Stomach smooth muscle (tissue), 2 donors: ENCODE measurements around the gene CCDC34.

ENCODE experiments used
- H3K27ac ChIP-seq: one replicate; pipeline ENCODE4 v1.7.0; 2013; ENCODE audit warnings: mild to moderate bottlenecking, low read length, inconsistent platforms
- H3K27me3 ChIP-seq, 2 donors: one replicate each; pipeline ENCODE4 v1.7.0; 2013; ENCODE audit warnings: low read length in 2 of 2; ENCODE audit not compliant: insufficient read depth in 2 of 2, control insufficient read depth in 1 of 2
- H3K36me3 ChIP-seq, 2 donors: one replicate each; pipeline ENCODE4 v1.7.0; 2013; ENCODE audit warnings: low read length in 2 of 2; ENCODE audit not compliant: control insufficient read depth in 2 of 2, insufficient read depth in 2 of 2
- H3K4me1 ChIP-seq: one replicate; pipeline ENCODE4 v1.7.0; 2013; ENCODE audit warnings: low read length; ENCODE audit not compliant: control insufficient read depth, insufficient read depth
- H3K4me3 ChIP-seq, 2 donors: one replicate each; pipeline ENCODE4 v1.7.0; 2013; ENCODE audit warnings: low read length in 2 of 2
- H3K9ac ChIP-seq, 2 donors: one replicate each; pipeline ENCODE4 v1.7.0; 2013; ENCODE audit warnings: low read length in 2 of 2, mild to moderate bottlenecking in 1 of 2
- H3K9me3 ChIP-seq, 2 donors: one replicate each; pipeline ENCODE4 v1.7.0; 2013; ENCODE audit warnings: low read length in 2 of 2; ENCODE audit not compliant: control insufficient read depth in 2 of 2
- donor health status: healthy.
- donor health status: Pancreatic carcinoma.

Gene CCDC34

DNA sequence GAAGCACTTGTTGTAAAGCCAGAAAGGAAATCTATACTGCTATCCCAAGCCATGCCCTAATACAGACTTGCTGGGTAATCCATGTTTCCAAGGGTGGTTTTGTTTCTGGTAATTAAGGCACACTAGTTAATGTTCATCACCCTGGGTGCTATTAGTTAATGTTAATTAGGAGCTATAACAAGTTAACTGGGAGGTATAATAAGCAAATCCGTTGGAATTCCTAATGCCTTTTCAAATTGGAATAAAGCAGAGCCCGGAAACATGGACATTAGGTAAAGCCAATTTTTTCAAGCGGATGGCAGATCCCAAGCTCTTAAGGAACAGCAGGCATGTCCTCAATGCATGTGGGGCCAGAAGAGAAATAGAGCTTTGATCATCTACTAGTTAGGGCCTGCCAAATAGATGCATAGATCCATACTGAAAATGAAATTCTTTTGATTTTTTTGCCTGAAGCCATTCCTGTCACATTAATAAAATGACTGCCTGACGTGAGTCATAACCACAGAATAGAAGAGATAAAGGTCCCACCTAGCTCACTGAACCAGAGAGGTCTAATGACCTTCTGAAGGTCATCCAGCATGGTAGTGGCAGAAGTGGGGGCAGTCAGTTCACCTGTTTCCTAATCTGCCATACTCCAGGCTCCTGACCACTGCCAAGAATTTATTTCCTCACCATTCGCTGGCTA, 28.5 kb upstream of the CCDC34 start:
- Histone ChIP-seq H3K9me3 (no peaks in the 10 kb centered on the region), H3K27me3 (no peaks in the 10 kb centered on the region), H3K9ac (no peak overlapping the region), H3K4me1 (peaks cover 8% of the 10 kb centered on the region), H3K4me3 (no peak overlapping the region), H3K27ac (no peak overlapping the region), H3K36me3 (no peaks in the 10 kb centered on the region)

DNA sequence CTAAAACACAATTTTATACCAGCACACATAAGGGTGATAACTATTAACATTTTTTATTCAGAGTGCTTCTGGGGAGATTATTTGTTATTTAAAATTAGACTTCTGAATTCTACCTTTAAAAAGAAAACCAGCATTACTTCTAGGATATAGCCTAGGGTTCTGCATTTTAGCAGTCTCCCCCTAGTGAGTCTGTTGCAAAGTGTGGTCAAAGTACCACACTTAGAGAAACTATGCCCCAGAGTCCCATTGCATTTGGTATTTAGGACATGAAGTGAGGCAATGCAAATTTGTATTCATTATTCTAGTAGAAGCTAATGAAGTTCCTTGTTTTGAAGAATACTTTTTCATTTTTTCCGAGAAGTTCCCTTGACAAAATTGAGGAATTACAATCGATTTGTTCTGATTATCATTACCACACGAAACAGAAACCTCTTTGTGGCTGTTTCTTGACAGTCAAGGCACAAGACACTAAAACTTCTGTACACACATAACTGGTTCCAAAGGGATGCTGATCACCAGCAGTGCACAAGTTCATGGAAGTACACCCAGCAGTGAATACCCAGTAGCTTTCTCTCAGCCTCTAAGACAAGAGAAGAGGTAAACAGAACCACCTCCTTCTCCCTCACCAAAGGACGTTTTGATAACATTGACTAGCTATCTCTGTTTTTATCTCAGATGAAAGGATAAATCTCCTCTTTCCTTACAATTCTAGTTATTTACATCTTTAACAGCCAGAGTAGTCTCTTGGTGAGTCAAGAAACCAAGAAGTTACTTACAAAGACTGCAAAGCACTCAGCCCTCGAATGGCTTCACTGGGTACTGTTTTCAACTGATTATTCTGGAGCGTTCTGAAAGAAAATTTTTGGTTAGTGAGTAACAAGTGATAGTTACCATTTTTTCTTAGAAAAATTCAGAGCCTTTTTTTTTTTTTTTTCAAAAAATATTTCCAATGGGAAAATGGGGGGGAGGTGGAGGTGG, 27.6 kb upstream of the CCDC34 start:
- no peak overlapping the region for H3K27ac ChIP-seq

DNA sequence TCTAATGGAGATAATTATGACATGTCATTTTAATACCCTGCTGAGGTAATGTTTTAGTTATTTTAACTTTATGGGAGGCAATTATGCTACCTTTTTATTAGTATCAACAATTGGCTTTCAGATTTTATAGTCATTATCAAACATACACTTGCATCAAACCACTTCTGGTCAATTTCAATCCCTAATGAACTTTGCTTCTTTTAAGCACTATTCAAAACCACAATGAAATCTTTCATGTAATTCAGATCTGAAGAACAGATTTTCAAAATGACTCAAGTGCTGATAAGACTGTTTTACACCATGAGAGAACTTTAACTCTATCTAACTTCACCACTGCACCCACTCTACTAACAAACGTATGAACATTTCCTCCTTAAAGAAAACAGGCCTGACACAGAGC, 25.9 kb upstream of the CCDC34 start:
- no peak overlapping the region for H3K4me3 ChIP-seq
- H3K9me3 ChIP-seq = no peaks in the 10 kb centered on the region
- no peaks in the 10 kb centered on the region for H3K27me3 ChIP-seq
- no peak overlapping the region for H3K9ac ChIP-seq
- no peaks in the 10 kb centered on the region for H3K36me3 ChIP-seq
- H3K27ac ChIP-seq = no peak overlapping the region
- no peaks in the 10 kb centered on the region for H3K4me1 ChIP-seq

More for the DNA sequence above, 27.6 kb upstream of the CCDC34 start:
- Histone ChIP-seq H3K4me3 (no peak overlapping the region), H3K9me3 (no peaks in the 10 kb centered on the region), H3K4me1 (peaks cover 5% of the 10 kb centered on the region), H3K9ac (no peak overlapping the region), H3K27me3 (no peaks in the 10 kb centered on the region), H3K36me3 (no peaks in the 10 kb centered on the region)

DNA sequence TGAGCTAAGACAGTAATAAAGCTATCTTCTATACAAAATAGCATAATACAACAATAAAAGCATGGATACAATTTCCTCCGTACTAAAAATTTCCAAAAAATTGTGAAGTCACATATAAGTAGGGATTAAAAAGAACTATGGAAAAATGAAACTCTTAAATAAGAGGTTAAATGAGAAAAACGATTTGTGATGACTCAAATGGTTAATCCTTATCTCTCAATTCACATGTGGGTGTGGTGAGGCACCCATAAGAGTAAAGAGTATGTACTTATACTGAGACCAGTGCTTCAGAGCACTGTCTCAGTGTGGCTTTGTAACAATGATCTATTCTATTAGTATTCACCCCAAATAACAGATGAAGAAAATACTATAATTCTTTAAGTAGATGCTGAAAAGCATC, 25.0 kb upstream of the CCDC34 start:
- H3K9ac ChIP-seq = no peak overlapping the region
- H3K4me3 ChIP-seq = no peak overlapping the region
- no peaks in the 10 kb centered on the region for H3K4me1 ChIP-seq

DNA sequence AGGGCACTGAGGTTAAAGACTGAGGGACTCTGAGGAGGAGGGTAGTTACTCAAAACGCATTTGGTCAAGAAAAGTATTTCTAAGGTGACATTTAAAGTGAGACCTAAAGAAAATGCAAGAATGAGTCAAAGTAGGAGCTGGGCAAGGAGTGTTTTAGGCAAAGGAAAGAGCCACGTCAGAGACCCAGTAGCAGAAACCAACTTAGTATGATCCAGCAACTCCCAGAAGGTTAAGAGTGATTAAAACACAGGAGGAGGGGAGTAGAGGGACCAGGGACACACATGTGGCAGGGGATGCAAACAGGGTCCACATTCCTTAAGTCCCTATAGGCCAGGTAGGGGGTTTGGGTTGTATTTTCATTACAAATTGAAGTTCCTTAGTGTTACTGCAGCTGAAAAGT, 24.3 kb upstream of the CCDC34 start:
- H3K36me3 ChIP-seq = no peaks in the 10 kb centered on the region
- no peak overlapping the region for H3K27ac ChIP-seq
- H3K27me3 ChIP-seq = no peaks in the 10 kb centered on the region
- no peaks in the 10 kb centered on the region for H3K4me1 ChIP-seq
- H3K9ac ChIP-seq = no peak overlapping the region
- H3K4me3 ChIP-seq = no peak overlapping the region
- no peaks in the 10 kb centered on the region for H3K9me3 ChIP-seq

More for the DNA sequence above, 25.0 kb upstream of the CCDC34 start:
- H3K9me3 ChIP-seq = no peaks in the 10 kb centered on the region
- H3K27ac ChIP-seq = no peak overlapping the region
- H3K36me3 ChIP-seq = no peaks in the 10 kb centered on the region
- H3K27me3 ChIP-seq = no peaks in the 10 kb centered on the region

DNA sequence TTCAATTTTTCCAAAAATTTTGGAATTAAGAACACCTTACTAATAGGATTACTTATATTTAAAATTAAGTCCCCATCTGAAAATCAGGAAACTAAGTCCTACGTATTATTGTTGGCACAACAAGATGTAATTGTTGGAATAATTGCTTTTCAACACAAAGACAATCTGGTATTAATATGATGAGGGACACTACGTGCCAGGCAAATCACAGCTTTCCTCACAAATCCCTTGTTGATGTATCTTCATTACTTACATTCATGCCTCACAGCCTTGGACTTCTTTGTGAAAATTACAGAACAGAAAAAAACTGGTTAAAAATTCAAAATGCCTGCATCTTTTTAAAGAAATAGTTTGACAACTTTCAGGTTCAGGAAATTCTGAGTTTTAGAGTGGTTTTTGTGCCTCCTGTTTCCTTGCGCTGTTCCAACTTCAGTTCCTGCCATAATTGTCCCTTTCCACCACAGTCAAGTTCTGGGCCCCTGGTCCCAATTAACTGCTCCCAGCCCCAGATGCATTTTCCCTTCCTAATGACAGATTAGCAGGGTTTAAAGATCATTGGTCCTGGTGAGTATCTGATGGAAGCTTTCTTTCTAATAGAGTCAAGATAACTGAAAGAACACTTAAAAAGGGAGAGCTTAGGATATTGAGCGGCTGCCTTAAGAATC, 23.3 kb upstream of the CCDC34 start:
- no peak overlapping the region for H3K4me3 ChIP-seq
- no peak overlapping the region for H3K27ac ChIP-seq
- H3K27me3 ChIP-seq = no peaks in the 10 kb centered on the region
- no peaks in the 10 kb centered on the region for H3K9me3 ChIP-seq
- H3K9ac ChIP-seq = no peak overlapping the region
- no peaks in the 10 kb centered on the region for H3K36me3 ChIP-seq
- no peaks in the 10 kb centered on the region for H3K4me1 ChIP-seq

DNA sequence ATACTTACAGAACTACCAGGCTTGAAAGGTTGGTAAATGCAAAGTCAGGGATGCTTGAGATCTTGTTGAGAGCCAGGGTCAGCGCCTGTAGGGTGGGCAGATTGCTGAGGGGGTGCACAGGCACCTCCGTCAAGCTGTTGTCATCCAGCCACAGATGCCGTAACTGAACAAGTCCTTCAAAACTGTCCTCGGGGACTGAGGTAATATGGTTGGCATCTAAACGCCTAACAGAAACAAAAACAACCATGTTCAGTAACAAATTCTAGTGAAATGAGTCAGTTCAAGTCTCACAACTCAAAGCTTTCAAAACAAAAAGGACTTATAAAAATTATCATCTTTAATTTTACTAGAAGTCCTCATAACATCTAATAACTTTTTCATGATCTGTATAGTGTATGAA, 22.2 kb upstream of the CCDC34 start:
- no peaks in the 10 kb centered on the region for H3K27me3 ChIP-seq
- H3K27ac ChIP-seq = no peak overlapping the region
- H3K36me3 ChIP-seq = peaks cover 0 to 2% of the 10 kb centered on the region in 2 donors
- no peaks in the 10 kb centered on the region for H3K4me1 ChIP-seq
- no peaks in the 10 kb centered on the region for H3K9me3 ChIP-seq
- H3K4me3 ChIP-seq = no peak overlapping the region
- no peak overlapping the region for H3K9ac ChIP-seq

DNA sequence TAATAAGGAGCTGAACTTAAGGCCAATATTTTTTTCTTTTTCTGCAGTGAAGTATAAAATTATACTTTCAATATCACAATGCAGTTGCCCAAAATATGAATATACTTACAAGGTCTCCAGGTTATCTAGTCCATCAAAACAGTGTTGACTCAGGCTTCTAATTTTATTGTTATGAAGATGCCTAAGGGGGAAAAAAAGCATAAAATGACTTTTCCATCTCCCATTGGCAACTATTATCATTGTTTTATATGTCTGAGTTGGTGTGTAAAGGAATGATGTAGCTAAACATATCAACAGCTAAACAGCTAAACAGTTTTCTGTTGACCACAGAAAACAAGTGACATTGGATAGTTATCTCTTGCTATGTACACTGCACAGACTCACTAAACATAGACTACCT, 21.2 kb upstream of the CCDC34 start:
- no peak overlapping the region for H3K9ac ChIP-seq
- H3K36me3 ChIP-seq = peaks cover 0 to 11% of the 10 kb centered on the region in 2 donors
- no peaks in the 10 kb centered on the region for H3K27me3 ChIP-seq
- no peak overlapping the region for H3K27ac ChIP-seq
- H3K9me3 ChIP-seq = no peaks in the 10 kb centered on the region
- no peak overlapping the region for H3K4me3 ChIP-seq
- no peaks in the 10 kb centered on the region for H3K4me1 ChIP-seq

DNA sequence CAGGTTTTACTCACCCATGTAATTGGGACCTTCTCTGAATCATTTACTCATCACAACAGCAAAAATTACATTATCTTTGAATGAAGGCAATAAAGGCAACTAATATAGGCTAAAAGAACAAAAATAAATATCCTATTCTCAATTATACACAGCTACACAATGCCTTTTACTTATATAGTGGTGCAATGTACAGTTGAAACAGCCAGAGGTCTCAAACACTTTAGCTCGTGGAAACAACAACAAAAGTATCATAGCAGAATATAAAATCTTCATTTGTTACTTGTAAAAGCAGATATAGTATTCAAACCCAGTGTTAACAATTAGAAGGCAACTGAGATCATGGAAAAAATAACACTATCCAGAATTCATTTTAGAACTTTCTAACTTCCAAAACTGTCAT, 20.6 kb upstream of the CCDC34 start:
- Histone ChIP-seq H3K9me3 (no peaks in the 10 kb centered on the region), H3K27ac (no peak overlapping the region), H3K4me3 (no peak overlapping the region), H3K4me1 (no peaks in the 10 kb centered on the region), H3K9ac (no peak overlapping the region), H3K36me3 (peaks cover 0 to 12% of the 10 kb centered on the region in 2 donors), H3K27me3 (no peaks in the 10 kb centered on the region)

DNA sequence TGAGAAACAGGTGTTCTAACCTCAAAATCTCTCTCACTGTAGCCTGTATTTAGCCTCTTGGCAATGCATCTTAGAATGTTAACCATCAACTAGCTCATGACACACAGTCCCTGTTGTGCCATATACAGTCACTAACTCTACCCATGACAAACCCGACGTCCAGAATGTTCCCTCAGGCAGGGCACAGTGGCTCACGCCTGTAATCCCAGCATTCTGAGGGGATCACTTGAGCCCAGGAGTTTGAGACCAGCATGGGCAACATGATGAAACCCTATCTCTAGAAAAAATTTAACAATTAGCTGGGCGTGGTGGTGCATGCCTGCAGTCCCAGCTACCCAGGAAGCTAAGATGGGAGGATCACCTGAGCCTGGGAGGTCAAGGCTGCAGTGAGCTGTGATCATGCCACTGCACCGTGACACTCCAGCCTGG, 18.2 kb upstream of the CCDC34 start:
- peaks cover 0 to 14% of the 10 kb centered on the region in 2 donors for H3K36me3 ChIP-seq
- no peaks in the 10 kb centered on the region for H3K4me1 ChIP-seq
- H3K4me3 ChIP-seq = no peak overlapping the region
- no peak overlapping the region for H3K27ac ChIP-seq
- H3K9me3 ChIP-seq = no peaks in the 10 kb centered on the region
- no peaks in the 10 kb centered on the region for H3K27me3 ChIP-seq
- no peak overlapping the region for H3K9ac ChIP-seq
